ENCODE data around the gene NDUFC1. TPM values are rescaled to one million over a fixed set of nuclear protein-coding genes. Genes with fewer than 3 reads are reported as not detected.
"Not testable (repeated sequence)": the region's sequence is repeated elsewhere in the genome, so short reads cannot be mapped to it uniquely, and the experiment has no call there.

The NDUFC1 gene
- total and polyA plus RNA-seq, 2 experiments from 2014 or later = 77.7 to 198 TPM

DNA sequence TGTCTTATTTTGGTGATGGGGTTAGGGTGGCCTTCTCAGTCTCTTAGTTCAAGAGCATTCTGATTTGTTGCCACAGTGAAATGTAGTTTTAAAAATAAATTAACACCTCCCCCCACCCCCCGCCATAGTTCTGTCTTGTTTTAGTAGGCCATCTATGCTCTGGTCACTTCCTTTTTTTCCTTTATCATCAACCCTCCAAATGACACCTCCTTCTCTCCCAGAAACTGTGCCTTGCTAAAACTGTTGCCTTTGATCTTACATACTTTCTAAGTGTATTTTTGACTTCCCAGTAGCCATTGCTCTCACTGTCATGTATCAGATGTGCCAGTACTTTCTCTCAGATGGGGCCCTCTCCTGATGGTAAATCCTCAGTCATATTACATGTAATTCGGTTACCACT is 14.5 kb upstream of the NDUFC1 start:
- Histone ChIP-seq H3K27ac (no peak overlapping the region), H3K4me3 (no peak overlapping the region), H4K20me1 (ENCODE audit: insufficient read depth, poor library complexity, severe bottlenecking) (peaks cover 41% of the 10 kb centered on the region), H3K79me2 (peaks cover 99% of the 10 kb centered on the region), H3K9me3 (ENCODE audit: low read depth) (no peaks in the 10 kb centered on the region), H2AFZ (no peak overlapping the region), H3K9me2 (replicated peaks; ENCODE audit: insufficient read depth) (no peaks in the 10 kb centered on the region), H3K36me3 (replicated peaks; ENCODE audit: insufficient read depth, low read depth) (no peaks in the 10 kb centered on the region), H3K27me3 (no peaks in the 10 kb centered on the region), H3K4me2 (no peak overlapping the region), H3K4me1 (ENCODE audit: insufficient read depth) (no peaks in the 10 kb centered on the region)
- WGBS (ENCODE audit: low lambda C conversion rate, missing lambda C conversion rate) = 96% methylated on average over 2 of the region's 2 CpGs
- TF ChIP-seq EZH2phosphoT487 (IDR thresholded peaks at IDR 0.05; ENCODE audit: low read depth, severe bottlenecking, unreplicated experiment) (no peak), EZH2 (IDR thresholded peaks at IDR 0.05; ENCODE audit: borderline replicate concordance) (no peak)
- TF ChIP-seq, protein P1, sequence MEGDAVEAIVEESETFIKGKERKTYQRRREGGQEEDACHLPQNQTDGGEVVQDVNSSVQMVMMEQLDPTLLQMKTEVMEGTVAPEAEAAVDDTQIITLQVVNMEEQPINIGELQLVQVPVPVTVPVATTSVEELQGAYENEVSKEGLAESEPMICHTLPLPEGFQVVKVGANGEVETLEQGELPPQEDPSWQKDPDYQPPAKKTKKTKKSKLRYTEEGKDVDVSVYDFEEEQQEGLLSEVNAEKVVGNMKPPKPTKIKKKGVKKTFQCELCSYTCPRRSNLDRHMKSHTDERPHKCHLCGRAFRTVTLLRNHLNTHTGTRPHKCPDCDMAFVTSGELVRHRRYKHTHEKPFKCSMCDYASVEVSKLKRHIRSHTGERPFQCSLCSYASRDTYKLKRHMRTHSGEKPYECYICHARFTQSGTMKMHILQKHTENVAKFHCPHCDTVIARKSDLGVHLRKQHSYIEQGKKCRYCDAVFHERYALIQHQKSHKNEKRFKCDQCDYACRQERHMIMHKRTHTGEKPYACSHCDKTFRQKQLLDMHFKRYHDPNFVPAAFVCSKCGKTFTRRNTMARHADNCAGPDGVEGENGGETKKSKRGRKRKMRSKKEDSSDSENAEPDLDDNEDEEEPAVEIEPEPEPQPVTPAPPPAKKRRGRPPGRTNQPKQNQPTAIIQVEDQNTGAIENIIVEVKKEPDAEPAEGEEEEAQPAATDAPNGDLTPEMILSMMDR (IDR thresholded peaks at IDR 0.05; ENCODE audit: poor library complexity) = no peak
- no peak for DNase-seq (ENCODE audit: low spot score)

DNA sequence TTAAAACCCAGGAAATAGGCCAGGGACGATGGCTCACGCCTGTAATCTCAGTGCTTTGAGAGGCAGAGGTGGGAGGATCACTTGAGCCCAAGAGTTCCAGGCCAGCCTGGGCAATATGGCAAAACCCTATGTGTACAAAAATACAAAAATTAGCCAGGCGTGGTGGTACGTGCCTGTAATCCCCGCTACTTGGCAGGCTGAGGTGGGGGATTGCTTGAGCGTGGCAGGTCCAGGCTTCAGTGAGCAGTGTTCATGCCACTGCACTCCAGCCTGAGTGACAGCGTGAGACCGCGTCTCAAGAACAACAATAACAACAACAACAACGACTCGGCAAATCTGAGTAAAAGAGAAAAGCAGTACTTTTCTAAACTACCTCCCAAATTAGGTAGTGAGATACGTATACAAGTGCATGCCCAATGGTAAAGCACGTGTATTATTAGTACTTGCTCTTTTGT is 13.0 kb upstream of the NDUFC1 start:
- no peak overlapping the region for H3K27ac ChIP-seq
- H3K9me3 ChIP-seq (ENCODE audit: low read depth) = no peaks in the 10 kb centered on the region
- H4K20me1 ChIP-seq (ENCODE audit: insufficient read depth, poor library complexity, severe bottlenecking) = peaks cover 51% of the 10 kb centered on the region
- no peak for DNase-seq (ENCODE audit: low spot score)
- TF ChIP-seq EZH2 (IDR thresholded peaks at IDR 0.05; ENCODE audit: borderline replicate concordance) (no peak), EZH2phosphoT487 (IDR thresholded peaks at IDR 0.05; ENCODE audit: low read depth, severe bottlenecking, unreplicated experiment) (no peak)
- TF ChIP-seq, protein P1 (IDR thresholded peaks at IDR 0.05; ENCODE audit: poor library complexity) = no peak
- no peaks in the 10 kb centered on the region for H3K4me1 ChIP-seq (ENCODE audit: insufficient read depth)
- 91% methylated on average over 13 of the region's 13 CpGs for WGBS (ENCODE audit: low lambda C conversion rate, missing lambda C conversion rate)
- H3K36me3 ChIP-seq (replicated peaks; ENCODE audit: insufficient read depth, low read depth) = no peaks in the 10 kb centered on the region
- peaks cover 100% of the 10 kb centered on the region for H3K79me2 ChIP-seq
- no peaks in the 10 kb centered on the region for H3K9me2 ChIP-seq (replicated peaks; ENCODE audit: insufficient read depth)
- no peaks in the 10 kb centered on the region for H3K27me3 ChIP-seq
- no peak overlapping the region for H3K4me3 ChIP-seq
- H2AFZ ChIP-seq = no peak overlapping the region
- no peak overlapping the region for H3K4me2 ChIP-seq

DNA sequence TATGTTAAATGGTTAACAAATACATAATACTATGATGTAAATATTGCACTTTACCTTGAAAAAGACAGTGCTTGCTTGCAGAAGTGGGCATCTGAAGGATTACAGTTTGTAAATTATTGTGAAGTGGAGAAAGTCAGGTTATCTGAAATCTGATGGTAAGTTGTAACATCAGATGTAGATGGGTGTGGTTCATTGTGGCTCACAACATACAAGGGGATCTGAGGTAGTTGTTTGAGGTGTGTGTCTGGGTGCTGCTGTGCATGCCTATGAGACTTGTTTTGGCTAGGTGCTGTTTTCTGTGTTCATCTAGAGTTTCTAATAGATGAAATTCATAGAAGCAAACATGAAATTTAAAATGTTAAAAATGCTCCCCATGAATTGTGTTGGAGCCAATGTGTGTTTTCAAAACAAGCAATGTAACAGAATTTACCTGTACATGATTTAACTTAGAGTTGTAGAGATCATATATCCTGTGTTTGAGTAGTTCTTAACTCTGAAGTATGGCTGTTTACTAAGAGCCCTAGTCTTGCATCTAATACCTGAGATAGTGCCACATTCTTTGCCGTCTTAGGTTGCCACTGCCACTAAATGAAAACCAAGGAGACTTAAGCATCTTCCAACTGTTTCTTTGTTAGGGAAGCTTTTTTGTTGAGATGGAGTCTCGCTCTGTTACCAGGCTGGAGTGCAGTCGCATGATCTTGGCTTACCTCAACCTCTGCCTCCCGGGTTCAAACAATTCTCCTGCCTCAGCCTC is 11.9 kb upstream of the NDUFC1 start:
- Histone ChIP-seq H3K9me3 (ENCODE audit: low read depth) (no peaks in the 10 kb centered on the region), H4K20me1 (ENCODE audit: insufficient read depth, poor library complexity, severe bottlenecking) (peaks cover 42% of the 10 kb centered on the region), H3K9me2 (replicated peaks; ENCODE audit: insufficient read depth) (no peaks in the 10 kb centered on the region), H2AFZ (no peak overlapping the region), H3K79me2 (peaks cover 98% of the 10 kb centered on the region), H3K27ac (no peak overlapping the region), H3K4me2 (no peak overlapping the region), H3K4me1 (ENCODE audit: insufficient read depth) (no peaks in the 10 kb centered on the region), H3K4me3 (no peak overlapping the region), H3K27me3 (no peaks in the 10 kb centered on the region), H3K36me3 (replicated peaks; ENCODE audit: insufficient read depth, low read depth) (no peaks in the 10 kb centered on the region)
- WGBS (ENCODE audit: low lambda C conversion rate, missing lambda C conversion rate) = 82% methylated on average over 4 of the region's 4 CpGs
- TF ChIP-seq, protein P1 (IDR thresholded peaks at IDR 0.05; ENCODE audit: poor library complexity) = no peak
- TF ChIP-seq EZH2 (IDR thresholded peaks at IDR 0.05; ENCODE audit: borderline replicate concordance) (no peak), EZH2phosphoT487 (IDR thresholded peaks at IDR 0.05; ENCODE audit: low read depth, severe bottlenecking, unreplicated experiment) (no peak)
- no peak for DNase-seq (ENCODE audit: low spot score)

DNA sequence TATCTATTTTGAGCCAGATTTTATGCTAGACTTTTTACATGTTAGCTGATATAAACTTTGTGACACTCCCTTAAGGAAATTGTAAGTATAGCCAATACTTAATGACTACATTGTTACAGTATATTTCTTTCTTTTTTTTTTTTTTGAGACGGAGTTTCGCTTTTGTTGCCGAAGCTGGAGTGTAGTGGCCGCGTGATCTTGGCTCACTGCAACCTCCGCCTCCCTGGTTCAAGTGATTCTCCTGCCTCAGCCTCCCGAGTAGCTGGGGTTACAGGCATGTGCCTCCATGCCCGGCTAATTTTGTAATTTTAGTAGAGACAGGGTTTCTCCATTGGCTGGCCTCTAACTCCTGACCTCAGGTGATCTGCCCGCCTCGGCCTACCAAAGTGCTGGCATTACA is 11.1 kb upstream of the NDUFC1 start:
- not testable (repeated sequence) for H3K36me3 ChIP-seq (replicated peaks; ENCODE audit: insufficient read depth, low read depth); H3K9me2 ChIP-seq (replicated peaks; ENCODE audit: insufficient read depth); H3K27ac ChIP-seq; H2AFZ ChIP-seq; H3K9me3 ChIP-seq (ENCODE audit: low read depth); H3K4me1 ChIP-seq (ENCODE audit: insufficient read depth); DNase-seq (ENCODE audit: low spot score); H3K4me2 ChIP-seq; H3K27me3 ChIP-seq; H3K4me3 ChIP-seq
- 97% methylated on average over 10 of the region's 10 CpGs for WGBS (ENCODE audit: low lambda C conversion rate, missing lambda C conversion rate)
- Histone ChIP-seq H4K20me1 (ENCODE audit: insufficient read depth, poor library complexity, severe bottlenecking) (peaks cover 44% of the 10 kb centered on the region), H3K79me2 (peaks cover 98% of the 10 kb centered on the region)

All from hepatocyte (in vitro differentiated cells).